Bronchial epithelial cell (primary cell): ENCODE data around the gene CACFD1. TPM values are rescaled to one million over a fixed set of nuclear protein-coding genes. Genes with fewer than 3 reads are reported as not detected.

Experiments used
- DNase-seq: peaks from one replicate; pipeline ENCODE4 v3.0.0-alpha.2; 2010; ENCODE audit warnings: low read depth
- FAIRE-seq: peaks from 2 replicates; lab custom pipeline; 2011; peaks lifted over from hg19 to GRCh38; lab: Jason Lieb, UNC
- H3K27me3 ChIP-seq: 2 replicates; pipeline ENCODE4 v1.5.1; 2011; ENCODE audit warnings: low read length; ENCODE audit not compliant: control insufficient read depth, insufficient read depth
- H3K36me3 ChIP-seq: 2 replicates; pipeline ENCODE4 v1.5.1; 2011; ENCODE audit warnings: low read length; ENCODE audit not compliant: control insufficient read depth, insufficient read depth
- H3K4me3 ChIP-seq: 2 replicates; pipeline ENCODE4 v1.5.1; 2011; ENCODE audit warnings: mild to moderate bottlenecking, low read depth, low read length, control low read depth
- total RNA-seq: library from RNA; depleted of rRNA; stranded (reverse); fragments of >200 nt; gene quantifications from 2 replicates; pipeline ENCODE4 v1.2.1, GENCODE V29; 2014
- TF ChIP-seq, protein P1 (sequence below): IDR thresholded peaks from 2 replicates; pipeline ENCODE4 v1.5.1; 2011; ENCODE audit warnings: mild to moderate bottlenecking, moderate library complexity, low read length, control low read depth, inconsistent platforms; ENCODE audit not compliant: insufficient read depth, severe bottlenecking

The CACFD1 gene
- total RNA-seq, 1 donor from 2014 or later: 5.5 TPM

DNA sequence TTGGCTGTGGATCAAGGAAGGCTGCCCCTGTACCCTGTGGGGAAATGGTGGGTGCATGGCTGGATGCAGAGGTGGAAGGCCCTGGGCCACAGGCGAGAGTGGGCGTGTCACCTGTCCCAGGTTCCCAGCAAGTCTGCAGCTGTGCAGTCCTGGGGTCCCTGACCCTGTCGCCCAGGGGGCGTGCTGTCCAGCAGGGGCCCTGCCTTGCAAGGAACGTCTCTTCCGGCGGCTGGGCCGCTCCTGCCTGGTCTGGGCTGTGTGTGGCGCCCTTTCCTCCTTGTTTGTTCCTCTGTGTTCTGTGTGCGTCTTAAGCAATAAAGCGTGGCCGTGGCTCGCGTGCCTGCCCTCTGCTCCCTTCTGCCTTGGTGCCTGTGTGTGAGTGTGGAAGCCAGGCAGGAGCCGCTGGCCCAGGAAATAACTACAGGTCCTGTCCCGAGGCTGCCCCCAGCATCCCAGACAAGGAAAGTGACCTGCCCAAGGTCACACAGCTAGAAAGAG, 10.7 kb downstream of the CACFD1 start:
- TF ChIP-seq, protein P1, sequence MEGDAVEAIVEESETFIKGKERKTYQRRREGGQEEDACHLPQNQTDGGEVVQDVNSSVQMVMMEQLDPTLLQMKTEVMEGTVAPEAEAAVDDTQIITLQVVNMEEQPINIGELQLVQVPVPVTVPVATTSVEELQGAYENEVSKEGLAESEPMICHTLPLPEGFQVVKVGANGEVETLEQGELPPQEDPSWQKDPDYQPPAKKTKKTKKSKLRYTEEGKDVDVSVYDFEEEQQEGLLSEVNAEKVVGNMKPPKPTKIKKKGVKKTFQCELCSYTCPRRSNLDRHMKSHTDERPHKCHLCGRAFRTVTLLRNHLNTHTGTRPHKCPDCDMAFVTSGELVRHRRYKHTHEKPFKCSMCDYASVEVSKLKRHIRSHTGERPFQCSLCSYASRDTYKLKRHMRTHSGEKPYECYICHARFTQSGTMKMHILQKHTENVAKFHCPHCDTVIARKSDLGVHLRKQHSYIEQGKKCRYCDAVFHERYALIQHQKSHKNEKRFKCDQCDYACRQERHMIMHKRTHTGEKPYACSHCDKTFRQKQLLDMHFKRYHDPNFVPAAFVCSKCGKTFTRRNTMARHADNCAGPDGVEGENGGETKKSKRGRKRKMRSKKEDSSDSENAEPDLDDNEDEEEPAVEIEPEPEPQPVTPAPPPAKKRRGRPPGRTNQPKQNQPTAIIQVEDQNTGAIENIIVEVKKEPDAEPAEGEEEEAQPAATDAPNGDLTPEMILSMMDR: no peak
- Histone ChIP-seq H3K36me3 (peaks cover 3% of the 10 kb centered on the region), H3K27me3 (no peaks in the 10 kb centered on the region), H3K4me3 (no peak overlapping the region)
- no peak for FAIRE-seq
- no peak for DNase-seq

DNA sequence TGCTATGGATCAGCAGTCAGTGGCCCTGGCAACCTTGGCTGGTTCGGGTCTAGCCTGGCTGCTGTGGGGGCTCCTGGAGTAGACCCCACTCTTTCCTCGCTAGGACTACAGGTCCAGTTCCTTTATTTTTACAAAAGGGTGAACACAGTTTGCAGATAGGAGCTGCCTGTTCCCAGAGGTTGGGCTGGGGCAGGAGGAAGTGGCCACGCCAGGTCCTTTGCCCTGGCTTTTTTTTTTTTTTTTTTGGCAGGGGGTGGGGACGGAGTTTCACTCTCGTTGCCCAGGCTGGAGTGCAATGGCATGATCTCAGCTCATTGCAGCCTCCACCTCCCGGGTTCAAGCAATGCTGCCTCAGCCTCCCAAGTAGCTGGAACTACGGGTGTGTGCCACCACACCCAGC, 11.2 kb downstream of the CACFD1 start:
- TF ChIP-seq, protein P1: no peak
- H3K36me3 ChIP-seq: peaks cover 6% of the 10 kb centered on the region

DNA sequence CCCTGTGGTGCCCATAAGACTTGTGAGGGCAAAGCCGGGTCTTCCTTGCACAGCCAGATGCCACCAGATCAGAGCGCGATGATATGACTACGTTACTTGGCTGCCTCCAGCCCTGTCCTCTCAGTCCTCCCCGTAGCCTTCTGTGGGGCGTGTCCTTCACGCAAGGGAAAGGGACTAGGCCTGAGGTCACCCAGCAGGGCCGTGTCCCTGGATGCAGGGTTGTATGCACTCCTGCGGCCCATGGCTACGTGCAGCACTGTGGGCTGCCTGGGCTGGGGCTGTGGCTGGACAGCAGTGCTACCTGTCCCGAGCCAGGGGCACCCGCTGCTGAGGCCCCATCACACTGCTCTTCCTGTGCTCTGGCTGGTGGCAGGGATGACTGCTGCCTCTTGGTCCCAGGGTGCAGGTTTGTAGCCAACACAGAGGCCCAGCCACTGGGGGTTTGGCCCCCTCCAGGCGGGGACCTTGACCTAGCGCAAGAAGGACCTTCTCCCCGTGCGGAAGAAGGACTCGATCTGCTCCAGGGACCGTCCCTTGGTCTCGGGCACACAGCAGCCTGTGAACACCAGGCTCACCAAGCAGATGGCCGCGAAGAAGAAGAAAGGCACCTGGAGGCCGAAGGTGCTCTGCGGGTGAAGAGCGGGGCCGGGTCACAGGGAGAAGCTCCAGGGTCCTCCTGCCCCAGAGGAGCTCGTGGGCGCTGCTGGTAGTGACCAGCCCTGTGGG, 11.9 kb downstream of the CACFD1 start:
- DNase-seq (no peak), FAIRE-seq (no peak)
- Histone ChIP-seq H3K4me3 (no peak overlapping the region), H3K27me3 (no peaks in the 10 kb centered on the region), H3K36me3 (peaks cover 6% of the 10 kb centered on the region)
- TF ChIP-seq, protein P1: no peak

More for the DNA sequence above, 11.2 kb downstream of the CACFD1 start:
- Histone ChIP-seq H3K4me3 (no peak overlapping the region), H3K27me3 (no peaks in the 10 kb centered on the region)
- DNase-seq (no peak), FAIRE-seq (no peak)

DNA sequence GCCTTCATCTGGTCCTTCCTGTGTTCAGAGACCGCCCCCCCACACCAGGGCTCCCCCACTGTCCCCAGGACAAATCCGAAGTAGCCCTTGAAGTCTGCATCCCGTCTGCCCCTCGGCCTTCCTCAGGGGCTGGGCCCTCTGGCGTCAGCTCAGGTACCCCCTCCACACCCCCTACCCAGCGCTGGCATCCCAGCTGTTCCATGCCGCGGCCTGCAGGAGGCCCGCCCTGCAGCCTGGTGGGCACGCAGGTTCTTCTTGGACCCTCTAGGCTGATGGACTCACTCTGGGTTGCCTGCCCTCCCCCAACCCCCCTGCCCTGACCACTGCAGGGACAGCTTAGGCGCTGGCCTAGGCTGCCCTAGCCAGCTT, 12.5 kb downstream of the CACFD1 start:
- H3K36me3 ChIP-seq: peaks cover 6% of the 10 kb centered on the region
- H3K4me3 ChIP-seq: no peak overlapping the region
- TF ChIP-seq, protein P1: no peak
- DNase-seq: no peak
- FAIRE-seq: no peak
- H3K27me3 ChIP-seq: no peaks in the 10 kb centered on the region

DNA sequence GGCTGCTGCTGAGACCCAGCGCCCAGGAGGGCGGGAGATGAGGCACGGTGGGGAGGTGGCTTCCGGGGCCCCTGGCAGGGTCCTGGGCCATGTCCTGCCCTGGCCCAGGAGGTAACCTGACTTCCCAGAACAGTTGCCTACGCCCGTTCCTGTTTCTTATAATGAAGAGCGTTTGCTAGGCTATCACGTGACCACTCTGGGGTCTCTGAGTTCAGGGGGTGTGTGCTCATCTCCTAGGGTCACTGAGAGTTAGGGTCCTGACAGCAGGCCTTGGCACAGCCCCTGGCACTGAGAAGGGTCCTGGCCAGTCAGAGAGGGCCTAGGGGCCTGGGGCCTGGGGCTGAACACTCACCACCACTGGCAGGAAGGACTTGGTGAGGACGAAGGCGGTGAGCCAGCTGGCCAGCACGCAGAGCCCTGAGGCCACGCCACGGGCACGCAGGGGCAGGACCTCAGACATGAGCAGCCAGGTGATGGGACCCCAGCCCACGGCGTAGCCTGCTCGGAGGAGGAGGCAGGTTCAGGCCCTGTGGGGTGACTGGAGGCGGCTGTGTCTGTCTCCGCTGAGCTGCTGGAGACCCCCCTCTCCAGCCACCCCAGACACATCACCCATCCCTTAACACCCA, 13.1 kb downstream of the CACFD1 start:
- FAIRE-seq: no peak
- H3K36me3 ChIP-seq: peaks cover 6% of the 10 kb centered on the region

More for the DNA sequence above, 13.1 kb downstream of the CACFD1 start:
- TF ChIP-seq, protein P1: no peak
- no peak for DNase-seq
- H3K27me3 ChIP-seq: no peaks in the 10 kb centered on the region
- no peak overlapping the region for H3K4me3 ChIP-seq
